Adrenal gland (tissue), 5 donors: ENCODE data around the gene ZNF780A.

Experiments used
- POLR2A ChIP-seq, 2 donors: fragments of 450-650 bp; IDR thresholded peaks; one replicate each; pipeline ENCODE4 v1.6.1; 2017; ENCODE audit warnings: antibody characterized with exemption in 2 of 2, mild to moderate bottlenecking in 2 of 2, moderate library complexity in 1 of 2
- TF ChIP-seq, protein P1 (sequence below), 6 experiments: fragments of 450-650 bp in 4 of 6; fragments of 200-600 bp in 2 of 6; sonication (generic) in 1 of 6; IDR thresholded peaks; 1 replicate in 5 of 6; 2 replicates in 1 of 6; pipeline versions ENCODE4 v1.5.1 to v1.8.0; 2016 to 2021; ENCODE audit warnings: antibody characterized with exemption in 6 of 6, mild to moderate bottlenecking in 2 of 6, moderate library complexity in 1 of 6
- donor health status: DM: no; HTN: no; CAD: no.

DNA sequence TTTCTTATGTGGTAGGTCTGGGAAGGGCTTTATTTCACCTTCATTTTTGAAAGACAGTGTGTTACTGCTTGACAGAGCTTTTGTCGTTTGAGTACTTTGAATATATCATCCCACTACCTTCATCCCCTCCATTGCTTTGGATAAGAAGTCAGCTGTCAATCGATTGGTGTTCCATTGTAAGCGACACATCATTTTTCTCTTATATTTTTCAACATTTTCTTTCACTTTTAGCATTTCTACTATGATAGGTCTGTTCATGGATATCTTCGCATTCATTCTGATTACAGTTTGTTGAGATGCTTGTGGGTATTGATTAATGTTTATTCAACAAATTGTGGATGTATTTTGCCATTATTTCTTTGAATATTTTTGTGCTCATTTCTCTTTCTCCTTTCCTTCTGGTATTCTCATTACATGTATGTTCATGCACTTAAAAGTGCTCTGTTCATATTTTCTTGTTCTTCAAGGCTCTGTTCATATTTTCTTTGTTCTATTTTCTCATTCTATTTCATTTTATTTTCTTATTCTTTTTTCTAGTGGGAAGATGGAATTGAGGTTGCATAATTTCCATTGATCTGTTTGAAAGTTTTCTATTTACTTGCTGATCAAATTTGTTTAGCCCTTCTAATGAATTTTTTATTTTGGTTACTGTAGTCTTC is 64.7 kb downstream of the ZNF780A start:
- no peak for TF ChIP-seq POLR2A (IDR thresholded peaks at IDR 0.05)
- TF ChIP-seq, protein P1, sequence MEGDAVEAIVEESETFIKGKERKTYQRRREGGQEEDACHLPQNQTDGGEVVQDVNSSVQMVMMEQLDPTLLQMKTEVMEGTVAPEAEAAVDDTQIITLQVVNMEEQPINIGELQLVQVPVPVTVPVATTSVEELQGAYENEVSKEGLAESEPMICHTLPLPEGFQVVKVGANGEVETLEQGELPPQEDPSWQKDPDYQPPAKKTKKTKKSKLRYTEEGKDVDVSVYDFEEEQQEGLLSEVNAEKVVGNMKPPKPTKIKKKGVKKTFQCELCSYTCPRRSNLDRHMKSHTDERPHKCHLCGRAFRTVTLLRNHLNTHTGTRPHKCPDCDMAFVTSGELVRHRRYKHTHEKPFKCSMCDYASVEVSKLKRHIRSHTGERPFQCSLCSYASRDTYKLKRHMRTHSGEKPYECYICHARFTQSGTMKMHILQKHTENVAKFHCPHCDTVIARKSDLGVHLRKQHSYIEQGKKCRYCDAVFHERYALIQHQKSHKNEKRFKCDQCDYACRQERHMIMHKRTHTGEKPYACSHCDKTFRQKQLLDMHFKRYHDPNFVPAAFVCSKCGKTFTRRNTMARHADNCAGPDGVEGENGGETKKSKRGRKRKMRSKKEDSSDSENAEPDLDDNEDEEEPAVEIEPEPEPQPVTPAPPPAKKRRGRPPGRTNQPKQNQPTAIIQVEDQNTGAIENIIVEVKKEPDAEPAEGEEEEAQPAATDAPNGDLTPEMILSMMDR (IDR thresholded peaks at IDR 0.05) = no peak
